Tongue (tissue), 2 donors: Measurements from ENCODE around the gene SLC17A6. TPM values are rescaled to one million over a fixed set of nuclear protein-coding genes. Genes with fewer than 3 reads are reported as not detected.

Source experiments
- DNase-seq: peaks from one replicate; pipeline ENCODE4 v3.0.0-alpha.2; 2015
- total RNA-seq: library from RNA; depleted of rRNA; stranded (reverse); fragments of >200 nt; gene quantifications from one replicate; pipeline ENCODE4 v1.2.3, GENCODE V29; 2014

The SLC17A6 gene
- total RNA-seq, 1 donor from 2014 or later: not detected

DNA sequence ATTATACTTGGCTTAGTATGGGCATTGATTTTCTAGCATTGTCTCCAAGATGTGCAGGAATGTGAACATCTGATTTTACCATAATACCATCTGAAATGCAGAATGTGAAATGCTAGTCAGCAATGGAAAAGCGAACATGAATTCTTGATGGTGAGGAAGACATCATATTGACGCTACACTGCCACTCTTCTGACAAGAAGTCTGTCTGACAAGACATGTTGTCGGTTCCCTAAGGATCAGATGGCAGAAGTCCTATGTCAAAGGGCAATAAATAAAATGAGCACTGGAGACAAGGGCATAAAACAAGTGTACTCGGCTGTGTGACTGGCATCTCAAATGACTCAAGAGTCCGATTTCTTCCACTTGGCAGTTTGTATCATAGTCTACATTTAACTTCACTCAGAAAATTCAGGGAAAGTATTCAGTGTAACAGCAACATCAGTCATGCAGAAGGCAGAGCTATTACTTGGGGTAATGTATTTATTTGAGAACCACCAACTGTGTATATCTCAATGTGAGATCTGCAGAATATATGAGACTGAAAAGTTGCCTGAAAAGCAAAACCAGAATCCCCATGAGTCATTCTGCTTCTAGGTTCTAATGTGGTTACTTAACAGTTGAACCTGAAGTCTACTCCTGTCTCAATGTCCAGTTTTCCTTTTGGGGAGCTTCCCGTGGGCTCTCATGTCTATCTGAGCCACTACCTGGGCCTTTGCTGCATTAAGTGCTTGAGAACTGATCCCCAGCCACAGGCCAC lies 51.5 kb downstream of the SLC17A6 start:
- DNase-seq: no peak

DNA sequence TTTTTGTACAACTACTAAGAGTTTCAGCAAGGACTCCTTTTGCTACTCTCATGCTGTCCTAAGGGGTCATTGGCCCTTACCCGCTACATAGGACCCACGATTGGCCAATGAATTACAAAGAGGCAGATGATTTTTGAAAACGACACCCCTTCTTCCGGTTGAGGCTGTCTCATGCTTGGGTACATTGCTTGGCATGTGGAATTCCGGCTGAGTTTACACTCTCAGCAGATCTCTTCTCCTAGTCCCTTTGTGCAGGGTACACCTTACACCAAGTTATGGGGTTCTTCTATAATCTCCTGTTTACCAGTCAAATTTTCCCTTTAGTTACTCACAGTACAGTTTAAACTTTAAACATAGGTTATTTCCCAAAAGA lies 52.1 kb downstream of the SLC17A6 start:
- DNase-seq: no peak

DNA sequence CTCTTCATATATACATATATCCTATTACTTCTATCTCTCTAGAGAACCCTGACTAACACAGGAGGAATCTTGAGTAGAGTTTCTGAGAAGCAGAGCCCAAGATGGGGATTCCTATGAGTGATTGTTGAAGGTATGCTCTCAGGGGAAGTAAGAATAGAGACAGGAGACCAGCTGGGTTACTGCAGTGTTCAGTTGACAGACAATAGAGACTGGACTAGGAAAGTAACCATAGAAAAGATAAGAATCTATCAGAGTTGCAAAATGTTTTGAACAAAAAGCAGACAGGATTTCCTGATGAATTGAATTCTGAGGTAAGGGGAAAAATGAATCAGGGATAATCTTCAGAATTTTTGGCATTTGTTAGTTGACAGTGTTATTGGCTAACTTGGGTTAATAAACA lies 54.4 kb downstream of the SLC17A6 start:
- DNase-seq: no peak

DNA sequence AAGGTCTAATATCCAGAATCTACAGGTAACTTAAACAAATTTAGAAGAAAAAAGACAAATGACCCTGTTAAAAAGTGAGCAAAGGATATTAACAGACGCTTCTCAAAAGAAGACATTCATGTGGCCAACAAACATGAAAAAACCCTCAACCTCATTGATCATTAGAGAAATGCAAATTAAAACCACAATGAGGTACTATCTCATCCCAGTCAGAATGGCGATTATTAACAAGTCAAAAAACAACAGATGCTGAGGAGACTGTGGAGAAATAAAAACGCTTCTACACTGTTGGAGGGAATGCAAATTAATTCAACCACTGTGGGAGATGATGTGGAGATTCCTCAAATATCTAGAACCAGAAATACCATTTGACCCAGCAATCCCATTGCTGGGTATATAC lies 67.2 kb downstream of the SLC17A6 start:
- no peak for DNase-seq

DNA sequence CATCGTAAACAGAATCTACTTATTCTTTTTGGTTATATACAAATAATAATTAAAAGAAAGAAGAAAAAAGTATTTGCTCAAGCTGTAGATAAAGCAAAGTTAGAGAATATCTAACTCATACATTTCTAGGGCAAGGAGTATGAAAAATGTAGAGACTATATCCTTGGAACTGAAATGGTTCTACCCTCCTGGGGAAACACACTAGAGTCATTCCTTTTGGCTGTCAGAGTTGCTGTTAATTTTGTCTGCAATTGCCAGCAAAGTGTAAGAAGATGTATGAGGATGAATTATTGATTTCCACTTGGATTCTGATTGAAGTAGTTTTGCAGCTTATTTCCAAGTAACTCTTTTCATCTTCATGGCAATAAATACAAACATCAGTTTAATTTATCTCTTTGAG lies 69.1 kb downstream of the SLC17A6 start:
- DNase-seq: no peak

DNA sequence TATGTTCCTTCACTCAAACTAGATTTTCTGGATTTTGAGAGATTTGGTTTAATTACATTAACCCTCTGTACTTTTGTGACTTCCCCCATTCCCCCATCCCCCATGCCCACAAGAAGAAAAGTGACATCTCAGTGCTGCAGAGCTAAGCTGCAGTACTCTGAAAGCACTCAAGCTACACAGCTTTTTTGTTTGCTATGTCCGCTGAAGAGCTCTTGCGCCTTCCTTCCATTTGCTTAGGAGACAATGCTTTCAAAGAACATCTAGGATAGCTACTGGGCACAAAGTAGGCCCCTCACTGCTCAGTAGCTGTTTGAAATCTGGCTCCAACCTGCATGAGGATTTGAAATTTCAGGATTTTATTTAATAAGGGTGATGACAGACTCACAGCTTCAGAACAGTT lies 69.7 kb downstream of the SLC17A6 start:
- no peak for DNase-seq

DNA sequence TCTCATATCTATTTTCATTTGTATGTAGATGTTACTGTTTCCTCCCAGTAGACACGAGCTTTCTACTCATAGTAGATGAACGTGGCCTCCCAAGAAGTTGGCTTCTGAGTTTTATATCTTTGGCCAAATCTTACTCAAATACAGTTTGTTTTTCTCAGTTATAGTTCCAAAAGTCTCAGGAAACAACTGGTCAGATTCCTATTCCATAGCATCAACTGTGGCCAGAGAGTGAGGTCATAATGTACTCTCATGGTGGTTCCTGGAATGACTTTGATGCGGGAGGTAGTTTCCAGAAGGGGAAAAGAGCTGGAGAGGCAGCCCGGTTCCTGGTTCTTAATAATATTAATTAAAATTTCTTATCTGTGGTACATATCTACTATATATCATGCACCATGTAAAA lies 77.3 kb downstream of the SLC17A6 start:
- peak; percentile 33 for DNase-seq

DNA sequence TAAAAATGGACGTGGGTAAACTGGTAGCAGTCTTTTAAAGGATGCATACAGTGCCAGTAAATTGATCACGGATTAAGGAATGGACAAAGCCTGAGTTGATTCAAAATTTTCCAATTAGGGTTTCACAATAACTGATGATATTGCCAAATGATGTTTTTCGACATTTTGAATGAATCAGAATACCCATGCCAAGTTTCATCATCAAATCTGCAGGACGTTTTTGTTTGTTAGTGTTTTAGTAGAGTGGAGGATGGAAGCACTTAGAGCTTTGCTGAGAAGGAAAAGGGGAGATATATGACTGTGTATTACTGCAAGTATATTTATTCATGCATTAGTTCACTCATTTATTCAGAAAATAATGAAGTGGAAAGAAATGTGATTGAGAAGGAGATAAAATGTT lies 78.3 kb downstream of the SLC17A6 start:
- DNase-seq: no peak

DNA sequence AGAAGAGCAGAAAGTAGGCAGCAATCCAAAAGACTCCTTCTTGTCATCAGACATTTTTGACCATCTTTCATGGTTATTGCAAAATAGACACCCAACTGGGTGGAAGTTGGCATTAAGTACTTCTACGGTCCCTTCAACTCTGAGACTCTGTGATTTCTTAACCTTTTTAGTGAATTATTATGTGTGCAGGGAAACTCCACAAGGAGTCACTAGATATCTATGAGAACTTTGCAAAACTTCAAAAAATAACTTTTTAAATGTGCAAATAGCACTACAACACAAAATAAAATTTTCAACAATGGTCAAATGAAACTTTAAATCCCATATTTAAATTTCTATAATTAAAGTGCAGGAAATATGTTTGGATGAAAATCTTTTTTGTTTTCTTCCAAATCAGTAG lies 88.7 kb downstream of the SLC17A6 start:
- DNase-seq: no peak

Other genes with a start within 250 kb of the SLC17A6 start
- 46.5 TPM for gene ANO5, start 145.3 kb upstream of the SLC17A6 start, total RNA-seq